Daoy (cell line): ENCODE data around the gene NEURL2. TPM values are rescaled to one million over a fixed set of nuclear protein-coding genes. Genes with fewer than 3 reads are reported as not detected.
"Not testable (repeated sequence)": the region's sequence is repeated elsewhere in the genome, so short reads cannot be mapped to it uniquely, and the experiment has no call there.

Source experiments
- DNase-seq: peaks from one replicate; pipeline ENCODE4 v3.0.0-alpha.2; 2015; ENCODE audit warnings: low read depth
- total RNA-seq: library from RNA; depleted of rRNA; stranded (reverse); fragments of >200 nt; shearing (Covaris generic); gene quantifications from 2 replicates; pipeline ENCODE4 v1.2.3, GENCODE V29; 2014

Gene NEURL2
- total RNA-seq, 1 experiment from 2014 or later: 2.3 TPM

DNA sequence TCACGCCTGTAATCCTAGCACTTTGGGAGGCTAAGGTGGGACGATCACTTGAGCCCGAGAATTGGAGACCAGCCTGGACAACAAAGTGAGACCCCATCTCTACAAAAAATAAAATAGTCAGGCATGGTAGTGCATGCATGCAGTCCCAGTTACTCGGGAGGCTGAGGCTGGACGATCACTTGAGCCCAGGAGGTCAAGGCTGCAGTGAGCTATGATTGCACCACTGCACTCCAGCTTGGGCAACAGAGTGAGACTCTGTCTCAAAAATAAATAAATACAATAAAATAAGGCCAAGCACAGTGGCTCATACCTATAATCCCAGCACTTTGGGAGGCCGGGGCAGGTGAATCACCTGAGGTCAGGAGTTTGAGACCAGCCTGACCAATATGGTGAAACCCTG is 10.3 kb upstream of the NEURL2 start:
- not testable (repeated sequence) for DNase-seq

DNA sequence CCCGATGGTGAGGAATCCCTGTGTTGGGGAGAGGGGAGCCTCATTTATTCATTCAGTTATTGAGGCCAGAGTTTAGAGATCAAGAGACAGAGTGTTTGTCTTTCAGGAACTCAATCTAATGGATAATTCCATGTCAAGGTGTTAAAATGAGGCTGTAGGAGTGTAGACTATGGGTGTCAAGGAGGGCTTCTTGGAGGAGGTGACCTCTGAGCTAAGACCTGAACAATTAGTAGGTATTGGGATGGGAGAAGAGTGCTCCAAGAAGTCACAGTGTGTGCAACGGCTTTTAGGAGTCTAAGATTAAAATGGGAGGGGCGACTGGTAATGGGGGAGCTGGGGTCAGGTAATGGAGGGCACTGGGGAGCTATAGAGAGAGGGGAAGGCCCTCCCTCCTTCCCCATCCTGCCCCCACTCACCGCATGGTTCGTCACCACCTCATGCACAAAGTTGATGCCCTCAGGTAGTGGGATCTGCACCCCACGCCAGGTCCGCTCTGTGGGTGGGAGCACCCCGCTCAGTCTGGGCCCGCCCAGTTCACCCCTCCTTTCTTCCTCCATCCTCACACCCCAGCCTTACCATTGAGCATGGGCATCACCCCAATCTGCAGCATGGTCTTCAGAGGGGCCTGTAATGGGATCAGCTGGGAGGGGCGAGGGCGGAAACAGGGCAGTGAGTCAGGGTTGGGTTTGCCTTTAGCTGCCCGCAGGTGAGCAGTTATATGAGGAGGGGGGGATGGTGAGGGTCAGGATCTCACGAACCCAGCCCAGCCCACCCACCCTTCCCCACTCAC is 8.2 kb upstream of the NEURL2 start:
- DNase-seq: no peak

DNA sequence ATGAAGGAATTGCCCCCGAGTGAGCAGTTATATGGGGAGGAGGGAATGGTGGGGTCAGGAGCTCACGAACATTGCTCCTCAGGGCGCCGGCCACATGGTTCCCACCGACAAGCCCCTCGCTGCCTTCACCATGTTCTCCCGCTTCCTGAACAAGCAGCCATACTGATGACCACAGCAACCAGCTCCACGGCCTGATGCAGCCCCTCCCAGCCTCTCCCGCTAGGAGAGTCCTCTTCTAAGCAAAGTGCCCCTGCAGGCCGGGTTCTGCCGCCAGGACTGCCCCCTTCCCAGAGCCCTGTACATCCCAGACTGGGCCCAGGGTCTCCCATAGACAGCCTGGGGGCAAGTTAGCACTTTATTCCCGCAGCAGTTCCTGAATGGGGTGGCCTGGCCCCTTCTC is 7.3 kb upstream of the NEURL2 start:
- DNase-seq: no peak

DNA sequence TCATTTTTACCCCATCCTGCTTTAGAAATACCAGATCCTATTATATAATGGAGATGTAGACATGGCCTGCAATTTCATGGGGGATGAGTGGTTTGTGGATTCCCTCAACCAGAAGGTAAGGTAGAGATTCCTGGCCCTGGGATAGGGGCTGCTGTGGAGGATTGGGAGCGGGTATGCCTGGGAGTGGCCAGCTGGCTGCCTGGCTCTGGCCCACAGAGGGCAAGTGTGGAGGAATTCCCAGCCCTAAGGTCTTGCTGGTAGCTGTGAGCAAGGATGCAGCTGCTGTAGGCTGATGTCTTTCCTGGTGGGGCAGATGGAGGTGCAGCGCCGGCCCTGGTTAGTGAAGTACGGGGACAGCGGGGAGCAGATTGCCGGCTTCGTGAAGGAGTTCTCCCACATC is 6.7 kb upstream of the NEURL2 start:
- DNase-seq: no peak

DNA sequence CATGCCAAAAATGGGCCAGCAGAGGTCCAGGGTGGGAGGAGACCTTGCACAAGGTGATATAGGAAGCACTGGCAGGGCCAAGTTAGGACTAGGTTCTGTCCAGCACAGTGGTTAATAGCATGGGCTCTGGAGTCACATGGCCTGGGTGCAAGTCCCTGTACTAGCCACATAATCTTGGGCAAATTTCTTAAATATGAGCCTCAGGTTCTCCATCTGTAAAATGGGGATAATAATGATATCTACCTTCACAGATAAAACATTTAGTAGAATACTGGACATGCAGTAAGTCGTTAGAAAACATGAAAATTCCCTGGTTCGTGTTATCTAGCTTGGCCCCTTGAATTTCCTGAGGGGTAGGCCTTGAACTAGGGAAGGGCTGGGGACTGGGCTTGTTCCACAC is 6.3 kb upstream of the NEURL2 start:
- DNase-seq: no peak

DNA sequence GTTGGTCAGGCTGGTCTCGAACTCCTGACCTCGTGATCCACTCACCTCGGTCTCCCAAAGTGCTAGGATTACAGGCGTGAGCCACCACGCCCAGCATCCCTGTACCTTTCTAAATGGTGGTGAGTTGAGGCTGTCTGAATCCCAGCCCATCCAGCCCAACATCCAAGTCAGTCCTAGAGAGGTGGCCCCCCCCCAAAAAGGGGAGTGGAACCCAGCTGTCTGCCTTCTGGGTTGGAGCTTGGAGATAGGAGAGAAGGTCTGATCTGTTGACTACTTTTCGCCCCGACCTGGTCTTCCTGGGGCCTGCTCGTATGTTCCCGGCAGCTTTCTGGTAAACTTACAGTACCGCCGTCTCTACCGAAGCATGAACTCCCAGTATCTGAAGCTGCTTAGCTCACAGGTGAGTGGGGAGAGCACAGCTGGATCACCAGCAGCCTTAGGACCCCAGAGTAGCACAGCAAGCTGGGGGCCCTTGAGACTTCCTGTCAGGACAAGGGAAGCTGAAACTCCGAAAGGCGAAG is 5.7 kb upstream of the NEURL2 start:
- no peak for DNase-seq

DNA sequence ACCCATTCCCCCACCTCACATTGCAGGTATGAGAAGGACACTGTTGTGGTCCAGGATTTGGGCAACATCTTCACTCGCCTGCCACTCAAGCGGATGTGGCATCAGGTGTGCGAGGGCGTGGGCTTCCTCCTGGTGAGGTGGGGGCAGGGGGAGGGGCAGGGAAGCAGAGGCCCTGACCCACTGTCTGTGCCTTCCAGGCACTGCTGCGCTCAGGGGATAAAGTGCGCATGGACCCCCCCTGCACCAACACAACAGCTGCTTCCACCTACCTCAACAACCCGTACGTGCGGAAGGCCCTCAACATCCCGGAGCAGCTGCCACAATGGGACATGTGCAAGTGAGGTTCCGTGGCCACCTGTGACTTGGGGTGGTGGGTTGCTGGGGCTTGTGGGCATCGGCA is 3.8 kb upstream of the NEURL2 start:
- no peak for DNase-seq

DNA sequence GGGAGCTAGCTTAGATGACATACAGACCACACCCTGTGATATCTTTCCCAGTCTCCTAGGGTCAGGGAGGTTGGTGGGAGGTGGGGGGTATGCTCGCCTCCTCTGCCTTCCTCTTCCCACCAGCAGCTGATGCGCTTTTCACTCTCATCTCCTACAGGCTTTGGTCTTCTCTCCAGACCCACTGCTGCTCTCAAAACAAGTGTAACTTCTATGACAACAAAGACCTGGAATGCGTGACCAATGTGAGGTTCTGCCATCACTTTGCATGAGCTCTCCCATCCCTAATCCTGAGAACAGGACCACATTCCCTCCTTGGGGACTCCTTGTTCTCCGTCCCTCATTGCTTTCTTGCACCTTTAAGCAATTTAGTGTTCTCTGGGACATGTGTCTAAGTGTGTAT is 2.8 kb upstream of the NEURL2 start:
- DNase-seq: no peak

DNA sequence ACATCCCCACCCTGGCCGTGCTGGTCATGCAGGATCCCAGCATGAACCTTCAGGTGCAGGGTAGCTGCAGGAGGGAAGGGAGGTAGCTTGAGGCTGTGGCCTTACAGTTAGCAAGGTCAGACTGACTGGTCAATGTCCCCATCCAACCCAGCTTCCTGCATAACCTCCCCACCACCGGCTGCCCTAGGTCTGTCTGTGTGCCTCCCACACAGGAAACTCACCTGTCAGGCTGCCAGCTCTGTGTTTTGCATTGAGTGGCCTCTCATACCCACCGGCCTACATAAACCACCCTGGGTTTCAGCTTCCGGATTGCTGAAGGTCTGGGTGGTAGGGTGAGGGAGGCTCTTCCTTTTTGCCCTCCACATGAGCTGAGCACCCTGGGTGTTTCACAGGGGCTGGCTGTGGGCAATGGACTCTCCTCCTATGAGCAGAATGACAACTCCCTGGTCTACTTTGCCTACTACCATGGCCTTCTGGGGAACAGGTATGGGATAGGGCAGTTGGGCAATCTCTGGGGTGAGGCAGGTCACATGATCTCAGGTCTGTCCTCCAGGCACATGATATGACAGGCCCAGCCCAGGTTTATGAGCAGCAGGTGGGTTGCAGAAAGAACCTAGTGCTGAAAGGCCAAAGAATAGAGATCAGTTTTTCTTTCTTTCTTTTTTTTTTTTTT is 2.0 kb upstream of the NEURL2 start:
- no peak for DNase-seq

DNA sequence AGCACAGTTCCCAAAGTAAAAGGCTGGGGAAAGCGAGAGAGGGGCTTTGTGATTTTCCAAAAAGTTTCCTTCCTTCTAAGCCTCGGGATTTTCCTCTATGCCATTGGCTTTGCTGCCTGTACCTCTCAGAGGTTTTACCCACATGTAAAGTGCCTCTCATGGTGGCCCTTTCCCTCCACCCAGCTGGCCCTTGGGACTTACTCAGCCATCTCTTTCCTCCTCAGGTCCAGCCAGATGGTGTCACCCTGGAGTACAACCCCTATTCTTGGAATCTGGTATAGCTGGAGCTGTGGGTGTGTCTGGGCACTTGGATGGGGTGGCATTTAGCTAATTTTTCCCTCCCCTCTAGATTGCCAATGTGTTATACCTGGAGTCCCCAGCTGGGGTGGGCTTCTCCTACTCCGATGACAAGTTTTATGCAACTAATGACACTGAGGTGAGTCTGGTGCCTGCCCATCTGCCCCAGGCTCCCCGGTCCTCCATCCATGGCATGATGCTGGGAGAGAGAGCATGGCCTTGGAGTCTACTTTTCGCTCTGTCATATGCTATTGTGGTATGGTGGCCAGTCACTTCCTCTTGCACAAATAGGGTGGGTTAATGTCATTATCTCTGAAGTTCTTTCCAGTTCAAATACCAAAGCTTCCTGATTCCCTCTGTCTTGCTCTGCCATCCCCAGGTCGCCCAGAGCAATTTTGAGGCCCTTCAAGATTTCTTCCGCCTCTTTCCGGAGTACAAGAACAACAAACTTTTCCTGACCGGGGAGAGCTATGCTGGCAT is 1.2 kb upstream of the NEURL2 start:
- DNase-seq: no peak

DNA sequence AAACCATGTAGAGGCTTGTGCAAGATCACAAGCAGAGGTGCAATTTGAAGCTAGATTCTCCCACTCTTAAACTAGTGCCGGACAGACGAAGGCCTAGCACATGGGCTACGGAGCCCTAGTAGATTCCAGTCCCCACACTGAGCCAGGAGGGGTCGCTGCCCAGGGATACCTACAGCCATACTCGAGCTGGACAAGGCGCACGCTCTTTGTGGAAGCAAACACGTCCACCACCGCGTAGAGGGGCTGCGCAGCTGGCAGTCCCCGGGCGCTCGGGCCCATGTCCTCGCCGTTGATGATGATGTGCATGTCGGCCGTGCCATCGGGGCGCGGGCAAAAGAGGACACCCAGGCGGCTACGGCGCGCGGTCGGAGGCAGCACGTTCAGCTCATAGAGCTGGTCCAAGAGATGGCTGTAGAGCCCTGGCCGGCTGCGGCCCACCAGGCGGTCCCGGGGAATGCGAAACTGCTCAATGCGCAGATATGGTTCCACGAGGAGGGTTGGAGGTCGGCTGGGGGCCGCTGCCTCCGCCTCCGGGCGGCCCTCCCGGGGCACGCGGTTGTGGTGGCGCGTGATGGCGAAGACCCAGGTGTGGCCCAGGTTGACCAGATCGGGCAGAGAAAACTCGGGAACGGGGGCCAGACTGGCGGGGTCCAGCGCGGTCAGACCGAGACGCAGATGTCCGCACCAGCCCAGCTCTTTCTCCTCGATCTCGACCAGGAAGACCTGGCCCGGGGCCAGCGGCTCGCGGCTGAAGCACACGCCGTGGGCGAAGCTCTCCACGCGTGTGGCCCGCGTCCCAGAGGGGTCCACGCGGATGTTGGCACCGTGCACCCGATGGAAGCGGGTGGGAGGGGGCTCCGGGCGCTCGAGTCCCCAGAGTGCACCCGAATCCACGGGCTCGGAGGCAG is 677 bp downstream of the NEURL2 start:
- DNase-seq: peak; percentile 84

DNA sequence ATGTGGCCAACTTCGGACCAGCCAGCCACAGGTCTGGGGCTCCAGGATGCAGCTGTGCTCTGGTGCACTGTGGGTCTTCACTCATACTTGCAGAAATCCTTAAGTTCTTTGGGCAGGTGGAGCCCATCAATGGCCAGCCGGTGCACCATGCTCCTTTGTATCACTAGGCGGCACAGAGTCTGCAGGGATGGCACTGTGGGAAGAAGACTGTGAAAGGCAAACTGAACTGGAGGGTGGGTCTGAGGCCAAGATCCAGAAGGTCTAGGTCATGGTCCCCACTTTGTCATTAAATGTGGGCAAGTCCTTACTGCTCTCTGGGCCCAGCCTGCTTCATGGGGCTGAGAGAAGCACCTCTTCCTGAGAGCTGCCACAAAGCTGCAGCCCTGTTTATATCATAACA is 2.3 kb downstream of the NEURL2 start:
- no peak for DNase-seq

DNA sequence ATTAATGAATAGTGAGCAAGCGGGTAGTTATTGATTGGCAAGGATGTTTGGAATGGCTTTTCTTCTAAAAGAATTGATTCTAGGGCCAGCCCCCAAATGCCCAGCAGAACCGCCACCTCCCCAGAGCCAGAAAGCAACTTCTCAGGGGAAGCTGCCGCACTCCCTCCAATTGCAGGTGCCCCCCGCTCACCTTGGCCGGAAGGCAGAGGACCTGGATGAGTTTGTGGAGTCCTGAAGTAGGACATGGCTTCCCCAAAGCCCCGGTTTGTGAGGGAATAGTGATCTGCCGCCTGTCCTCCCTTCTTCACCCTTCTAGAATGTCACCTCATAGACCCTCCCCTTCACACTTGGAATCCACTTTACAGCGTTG is 3.7 kb downstream of the NEURL2 start, which contains the start of gene SPATA25:
SPATA25 (minus strand) TSS at position 277 of the 370 bp plus-strand sequence; CDS start at position 245, 32 bp downstream.
- no peak for DNase-seq

DNA sequence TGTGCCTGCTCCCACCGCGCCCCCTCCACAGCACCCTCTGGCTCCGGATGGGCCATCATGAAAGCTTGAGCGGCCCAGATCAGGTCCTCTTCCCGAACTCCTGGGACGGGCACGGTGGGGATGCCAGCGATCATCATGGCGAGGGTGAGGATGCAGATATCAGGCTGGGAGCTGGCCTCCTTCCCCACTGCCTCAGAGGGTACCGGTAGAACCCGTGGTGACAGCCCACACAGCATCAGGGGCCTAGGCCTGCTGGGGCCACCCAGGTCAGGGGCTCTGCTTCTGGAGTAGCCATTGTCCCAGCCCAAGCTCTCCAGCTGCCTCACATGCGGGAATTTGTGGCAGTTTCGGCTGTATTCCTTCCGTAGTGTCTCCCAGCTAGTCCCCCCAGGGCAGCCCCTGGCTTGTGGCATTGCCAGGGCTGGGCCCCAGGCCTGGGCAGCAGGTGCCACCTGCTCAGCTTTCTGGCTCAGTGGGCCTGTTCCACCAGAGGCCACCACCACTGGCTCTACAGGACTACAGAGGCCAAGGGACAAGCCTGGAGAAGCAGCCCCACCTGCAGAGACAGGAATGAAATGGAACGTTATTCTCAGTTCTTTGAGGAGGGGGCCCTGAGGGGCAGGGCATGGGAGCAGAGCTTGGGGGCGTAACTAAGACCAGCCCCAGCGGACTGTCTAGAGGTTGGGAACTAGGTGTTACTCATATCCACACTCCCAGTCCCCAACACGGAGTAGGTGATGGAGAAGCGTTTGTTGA is 4.2 kb downstream of the NEURL2 start:
- DNase-seq: no peak

DNA sequence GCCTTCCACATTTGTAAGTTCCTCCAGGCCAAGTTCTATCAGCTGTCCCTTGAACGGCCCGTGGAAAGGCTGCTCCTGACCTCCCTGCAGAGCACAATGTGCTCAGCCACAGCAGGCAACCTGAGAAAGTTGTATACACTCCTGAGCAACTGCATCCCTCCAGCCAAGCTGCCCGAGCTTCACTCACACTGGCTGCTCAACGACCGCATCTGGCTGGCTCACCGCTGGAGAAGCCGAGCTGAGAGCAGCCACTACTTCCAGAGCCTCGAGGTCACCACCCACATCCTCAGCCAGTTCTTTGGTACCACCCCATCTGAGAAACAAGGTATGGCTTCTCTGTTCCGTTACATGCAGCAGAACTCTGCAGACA is 7.9 kb downstream of the NEURL2 start:
- DNase-seq: no peak

DNA sequence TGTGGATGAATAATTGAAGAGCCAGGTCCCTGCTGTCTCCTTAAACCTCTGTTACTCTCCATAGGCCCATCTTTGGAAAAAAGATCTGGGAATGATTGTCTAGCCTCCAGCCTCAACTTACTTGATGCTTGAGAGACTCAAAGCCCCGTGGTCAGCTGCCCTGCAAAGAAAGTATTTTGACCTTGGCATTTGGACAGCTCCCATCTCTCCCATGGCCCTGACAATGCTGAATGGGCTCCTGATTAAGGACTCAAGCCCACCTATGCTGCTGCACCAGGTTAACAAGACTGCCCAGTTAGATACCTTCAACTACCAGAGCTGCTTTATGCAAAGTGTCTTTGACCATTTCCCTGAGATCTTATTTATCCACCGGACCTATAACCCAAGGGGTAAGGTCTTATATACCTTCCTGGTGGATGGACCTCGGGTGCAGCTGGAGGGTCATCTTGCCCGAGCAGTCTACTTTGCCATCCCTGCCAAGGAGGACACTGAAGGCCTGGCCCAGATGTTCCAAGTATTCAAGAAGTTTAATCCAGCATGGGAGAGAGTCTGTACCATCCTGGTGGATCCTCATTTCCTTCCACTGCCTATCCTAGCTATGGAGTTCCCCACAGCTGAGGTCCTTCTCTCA is 8.4 kb downstream of the NEURL2 start:
- no peak for DNase-seq

DNA sequence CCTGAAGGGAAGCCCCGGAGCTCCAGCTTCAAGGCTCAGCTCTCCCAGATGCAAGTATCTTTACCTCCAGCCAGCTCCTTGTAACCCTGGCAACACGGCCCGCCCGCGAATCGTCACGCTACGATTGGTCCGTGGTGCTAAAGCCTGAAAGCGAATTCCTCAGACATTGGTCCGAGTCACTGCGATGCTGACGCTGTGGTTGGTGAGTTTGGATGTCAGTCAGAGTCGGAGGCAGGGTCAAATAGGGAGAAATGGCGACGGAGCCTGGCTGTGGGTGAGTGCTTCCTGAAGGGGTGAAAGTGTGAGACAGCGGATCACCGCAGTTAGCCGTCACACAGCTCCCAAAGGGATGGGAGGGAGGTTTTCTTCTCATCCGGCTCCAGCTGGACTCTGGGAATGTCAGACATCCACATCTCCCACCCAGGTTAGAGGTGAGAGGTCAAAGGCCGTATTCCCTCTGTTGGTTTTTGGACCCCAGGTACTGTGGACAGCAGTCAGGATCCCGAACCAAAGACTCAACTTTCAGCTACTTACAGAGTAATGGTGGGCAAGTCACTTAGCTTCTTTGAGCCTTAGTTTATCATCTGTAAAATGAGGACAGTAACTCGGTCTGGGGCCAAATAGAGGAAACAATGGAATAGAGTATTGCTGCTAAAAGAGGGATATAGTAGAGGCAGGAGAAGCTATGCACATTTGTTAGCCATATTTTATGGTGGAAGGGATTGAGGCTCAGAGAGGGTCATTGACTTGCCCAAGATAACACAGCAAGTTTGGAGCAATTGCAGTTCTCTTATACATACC is 9.8 kb downstream of the NEURL2 start, which contains the start of gene ZSWIM1:
ZSWIM1 (plus strand) TSS at position 240 of the 801 bp plus-strand sequence. CDS start 1,366 bp downstream, outside the sequence.
- peak; percentile 99 for DNase-seq

DNA sequence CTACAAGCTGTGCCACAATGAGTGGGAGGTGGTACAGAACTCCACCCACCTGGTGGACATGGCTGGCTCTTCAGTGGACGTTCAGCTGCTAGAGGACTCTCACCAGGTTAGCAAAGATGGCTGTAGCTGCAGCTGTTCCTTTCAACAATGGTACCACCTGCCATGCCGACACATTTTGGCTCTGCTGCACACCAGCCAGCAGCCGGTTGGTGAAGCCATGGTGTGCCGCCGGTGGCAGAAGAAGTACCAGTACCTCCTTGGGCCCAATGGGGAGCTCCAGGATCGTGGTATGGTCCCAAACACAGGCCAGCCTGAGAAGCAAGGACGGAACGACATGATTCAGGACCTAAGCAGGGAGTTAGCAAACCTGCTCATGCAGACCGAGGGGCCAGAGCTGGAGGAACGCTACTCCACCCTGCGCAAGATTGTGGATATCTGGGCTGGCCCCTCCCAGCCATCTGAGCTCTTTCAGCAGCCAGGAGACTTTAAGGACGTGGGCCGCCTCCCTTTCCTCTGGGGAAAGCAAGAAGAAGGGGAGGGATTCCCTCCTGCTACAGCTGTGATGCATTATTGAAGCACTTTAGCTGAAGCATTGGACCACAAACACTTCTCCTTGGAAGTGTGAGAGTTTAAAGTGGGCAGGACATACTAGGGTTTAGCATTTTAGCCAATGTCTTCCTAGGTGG is 12.8 kb downstream of the NEURL2 start:
- DNase-seq: no peak

DNA sequence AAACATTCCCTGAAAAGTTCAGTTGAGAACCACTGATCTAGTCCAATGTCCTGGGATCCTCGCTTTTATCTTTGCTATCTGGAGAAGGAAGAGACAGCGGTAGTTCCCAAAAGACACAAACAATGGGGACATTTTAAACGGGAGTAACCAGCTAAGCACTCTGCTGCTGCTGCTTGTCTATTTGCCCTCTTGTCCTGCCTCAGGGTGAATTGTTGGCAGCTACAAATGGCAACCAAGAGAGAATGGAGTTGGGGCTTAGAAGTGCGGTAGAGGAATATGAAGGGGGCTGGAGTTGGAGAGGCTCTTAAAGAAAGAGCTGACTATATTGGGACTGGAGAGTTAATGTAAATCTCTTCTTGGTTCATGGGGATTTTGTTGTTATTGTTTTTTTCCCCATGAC is 16.4 kb downstream of the NEURL2 start:
- DNase-seq: no peak
